GM10266 (cell line): Measurements from ENCODE around the gene MUCL3.
"Not testable (repeated sequence)": the region's sequence is repeated elsewhere in the genome, so short reads cannot be mapped to it uniquely, and the experiment has no call there.

Source experiments
- DNase-seq: peaks from one replicate; pipeline ENCODE4 v3.0.0; 2012; ENCODE audit errors: extremely low spot score
- CTCF ChIP-seq: IDR thresholded peaks from 2 replicates; pipeline ENCODE4 v1.5.1; 2012; ENCODE audit warnings: mild to moderate bottlenecking, low read depth; ENCODE audit not compliant: control insufficient read depth, insufficient read depth; ENCODE audit errors: missing control alignments

MUCL3 gene

GRCh38 chr6:30903236-30903635, 37.5 kb upstream of the MUCL3 start:
- DNase-seq: no peak

GRCh38 chr6:30907290-30907757, 33.4 kb upstream of the MUCL3 start:
- not testable (repeated sequence) for DNase-seq

More at GRCh38 chr6:30903236-30903635, 37.5 kb upstream of the MUCL3 start:
- no peak for TF ChIP-seq CTCF

GRCh38 chr6:30907758-30908591, 32.8 kb upstream of the MUCL3 start, which contains the start of gene GTF2H4:
TSS of gene GTF2H4 (plus strand) at chr6:30908207.
- no peak for TF ChIP-seq CTCF
- peak; percentile 94 for DNase-seq

GRCh38 chr6:30908700-30909099, 32.1 kb upstream of the MUCL3 start:
- DNase-seq: no peak
- TF ChIP-seq CTCF: no peak

GRCh38 chr6:30910473-30910872, 30.3 kb upstream of the MUCL3 start:
- not testable (repeated sequence) for DNase-seq

- no peak for TF ChIP-seq CTCF
- no peak for DNase-seq
These were observed 27.8 kb upstream of the MUCL3 start for GRCh38 chr6:30912746-30913520.

- no peak for TF ChIP-seq CTCF
- DNase-seq: no peak
These were observed 27.1 kb upstream of the MUCL3 start for GRCh38 chr6:30913721-30914075.
